Measurements from ENCODE around the gene DHX30.
"Not testable (repeated sequence)": the region's sequence is repeated elsewhere in the genome, so short reads cannot be mapped to it uniquely, and the experiment has no call there.

The DHX30 gene

DNA sequence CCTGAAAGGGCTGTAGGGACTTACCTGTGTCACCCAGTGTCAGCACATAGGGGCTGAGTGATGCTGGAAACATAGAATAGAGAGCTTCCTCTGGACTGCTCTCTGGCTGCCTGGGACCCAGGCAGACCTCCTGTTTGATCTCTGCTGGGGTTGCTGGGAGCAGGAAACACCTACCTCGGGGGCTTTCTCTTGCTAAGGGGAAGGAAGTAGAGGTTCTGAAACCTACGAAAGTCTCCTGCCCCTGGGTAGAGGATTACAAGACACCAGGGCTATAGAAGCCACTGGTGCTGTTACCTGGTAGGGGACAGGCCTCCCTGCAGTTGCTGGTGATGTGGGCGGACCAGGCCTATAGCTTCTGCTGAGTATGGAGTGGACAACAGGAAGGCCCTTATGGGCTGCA lies 81.7 kb downstream of the DHX30 start:
- no peak for DNase-seq (ENCODE audit: low read depth)

DNA sequence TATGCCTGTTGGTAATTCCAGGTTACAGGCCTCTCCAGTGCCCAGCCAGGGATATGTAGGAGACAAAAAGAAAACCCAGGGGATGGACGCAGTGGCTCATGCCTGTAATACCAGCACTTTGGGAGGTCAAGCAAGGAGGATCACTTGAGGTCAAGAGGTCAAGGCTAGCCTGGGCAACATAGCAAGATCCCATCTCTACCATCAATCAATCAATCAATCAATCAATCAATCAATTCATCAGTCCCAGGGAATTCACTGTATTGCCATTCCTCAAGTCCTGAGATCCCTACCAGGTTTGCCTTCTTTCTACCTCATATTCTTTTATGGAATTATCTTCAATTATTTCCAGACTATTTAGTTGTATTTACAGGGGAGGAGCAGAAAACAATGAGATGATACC lies 82.2 kb downstream of the DHX30 start:
- no peak for DNase-seq (ENCODE audit: low read depth)

GRCh38 chr3:47887991-47888390 lies 85.1 kb downstream of the DHX30 start:
- not testable (repeated sequence) for DNase-seq (ENCODE audit: low read depth)

DNA sequence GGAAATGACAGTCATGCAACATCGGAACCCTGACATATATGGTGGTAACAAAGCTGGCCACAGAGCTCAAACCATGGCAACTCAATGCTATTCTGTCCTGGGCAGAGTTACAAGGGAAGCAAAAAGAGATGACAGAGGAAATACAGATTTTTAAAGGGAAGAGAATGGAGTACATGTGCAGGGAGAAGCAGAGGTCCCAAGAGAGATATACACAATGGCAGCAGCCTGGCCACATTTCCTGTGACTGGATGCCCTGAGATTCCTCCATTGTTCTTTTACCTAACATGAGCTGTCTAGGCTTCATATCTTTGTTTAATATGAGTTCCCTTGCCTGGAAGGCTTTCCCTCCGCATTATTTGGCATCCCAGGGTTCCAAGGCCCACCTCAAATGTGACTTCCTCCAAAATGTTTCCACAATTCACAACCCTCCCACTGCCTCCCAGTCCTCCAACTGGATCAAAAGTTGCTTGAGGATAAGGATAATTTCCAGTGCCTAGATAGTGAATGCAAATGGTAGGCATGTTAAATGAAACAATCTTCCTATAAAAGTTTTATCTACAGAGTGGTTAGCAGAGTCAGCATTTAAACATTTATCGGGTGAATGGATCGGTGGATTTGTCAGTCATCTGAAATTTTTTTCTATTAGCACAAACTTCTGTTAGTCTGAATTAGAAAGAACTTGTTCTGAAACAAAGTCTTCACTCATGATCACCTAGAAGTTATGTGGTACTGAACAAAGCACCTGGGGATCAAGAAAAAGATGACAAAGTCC lies 86.2 kb downstream of the DHX30 start:
- no peak for DNase-seq (ENCODE audit: low read depth)

GRCh38 chr3:47890126-47890827 lies 87.3 kb downstream of the DHX30 start:
- no peak for DNase-seq (ENCODE audit: low read depth)

DNA sequence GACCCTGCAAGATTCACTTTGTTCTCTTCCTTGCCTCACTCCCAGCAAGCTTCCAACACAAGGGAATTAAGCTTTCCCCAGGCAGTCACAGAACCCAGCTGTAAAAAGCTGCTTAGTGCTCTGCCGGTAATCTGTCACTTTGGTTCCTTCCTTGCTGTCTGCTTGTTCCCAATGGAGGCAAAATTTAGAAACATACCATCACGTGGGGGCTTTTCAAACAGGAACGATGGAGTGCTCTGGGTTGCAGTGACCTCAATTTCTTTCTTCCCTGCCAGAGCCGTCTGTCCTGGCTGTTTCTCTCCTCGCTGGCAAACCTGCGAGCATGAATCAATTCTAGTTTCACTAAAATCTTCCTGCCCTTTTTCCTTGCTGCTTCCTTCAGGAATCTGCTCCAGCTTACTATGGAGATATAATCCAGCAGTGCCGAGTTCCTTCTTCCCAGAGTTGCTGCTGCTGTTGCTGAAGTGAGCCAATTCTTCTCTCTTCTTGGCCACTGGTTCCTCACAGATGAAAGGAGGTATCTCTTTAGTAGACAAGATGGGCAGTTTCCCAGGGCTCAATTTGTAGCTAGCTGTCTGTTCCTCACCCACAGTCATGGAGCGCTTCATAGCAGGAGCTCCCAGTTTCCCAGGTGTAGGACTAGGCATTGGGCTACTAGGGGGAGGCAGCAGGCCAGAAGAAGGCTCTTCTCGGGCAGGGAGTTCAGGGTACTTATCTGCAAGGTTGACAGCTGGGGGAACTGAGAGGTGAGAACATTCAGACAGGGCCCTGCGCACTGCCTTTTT lies 88.1 kb downstream of the DHX30 start:
- no peak for DNase-seq (ENCODE audit: low read depth)

GRCh38 chr3:47891613-47892005 lies 88.7 kb downstream of the DHX30 start:
- no peak for DNase-seq (ENCODE audit: low read depth)

GRCh38 chr3:47892286-47893040 lies 89.5 kb downstream of the DHX30 start:
- DNase-seq (ENCODE audit: low read depth), result no peak

- DNase-seq (ENCODE audit: low read depth), result no peak
Observed at GRCh38 chr3:47895241-47895640, 92.3 kb downstream of the DHX30 start.

DNA sequence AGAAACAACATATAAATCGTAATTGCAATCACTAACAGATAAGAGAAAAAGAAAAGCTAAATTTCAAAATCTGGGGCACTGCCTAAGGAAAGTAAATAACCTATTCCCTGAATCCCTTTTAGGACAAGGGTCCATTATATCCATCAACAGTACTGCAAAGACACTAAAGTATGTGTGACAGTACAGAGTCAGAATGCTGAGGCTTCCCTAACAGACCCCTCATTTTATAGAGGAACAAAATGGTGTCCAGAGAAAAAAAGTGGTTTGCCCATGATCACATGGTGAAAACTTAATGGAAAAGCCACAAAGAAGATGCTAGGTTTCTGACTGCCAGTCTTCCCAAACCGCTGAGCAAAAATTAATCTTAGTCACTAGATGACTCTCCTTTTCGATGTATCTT lies 93.8 kb downstream of the DHX30 start:
- DNase-seq (ENCODE audit: low read depth), result no peak

DNA sequence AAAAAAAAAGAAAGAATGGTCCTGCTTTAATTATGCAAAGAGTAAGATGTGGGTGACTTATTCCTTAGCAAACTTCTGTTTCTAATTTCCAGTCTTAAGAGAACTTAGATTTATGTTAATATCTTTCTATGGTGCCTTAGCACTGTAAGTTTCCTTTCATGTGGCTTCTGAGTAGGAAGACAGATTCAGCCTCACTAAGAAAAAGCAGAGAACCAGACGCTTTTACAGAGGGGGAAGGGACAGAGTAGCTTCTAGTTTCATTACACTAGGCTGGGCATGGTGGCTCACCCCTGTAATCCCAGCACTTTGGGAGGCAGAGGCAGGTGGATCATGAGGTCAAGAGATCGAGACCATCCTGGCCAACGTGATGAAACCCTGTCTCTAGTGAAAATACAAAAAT lies 95.0 kb downstream of the DHX30 start:
- no peak for DNase-seq (ENCODE audit: low read depth)

GRCh38 chr3:47899495-47900108 lies 96.7 kb downstream of the DHX30 start:
- no peak for DNase-seq (ENCODE audit: low read depth)

Measured in stimulated activated CD8-positive, alpha-beta memory T cell treated with anti-CD3 and anti-CD28 coated beads, Interleukin-4, amount 100 ng/mL, for 24 hours (primary cell).